ENCODE measurements around the gene FAM120C. TPM values are rescaled to one million over a fixed set of nuclear protein-coding genes. Genes with fewer than 3 reads are reported as not detected.

The FAM120C gene
- total and polyA plus RNA-seq, 2 of the 4 experiments (the other 2 are of a cell fraction), result 3.4 to 3.6 TPM

- POLR2A ChIA-PET (ENCODE audit: unreplicated experiment), result no interaction called here
Measured at GRCh38 chrX:54184474-54184873, 1.4 kb upstream of the FAM120C start.

More at GRCh38 chrX:54184474-54184873, 1.4 kb upstream of the FAM120C start:
- Histone ChIP-seq H3K4me3 (ENCODE audit: insufficient read depth, low read depth, low read length) (no peak overlapping the region), H3K36me3 (ENCODE audit: control insufficient read depth, insufficient read depth, low read length) (no peaks in the 10 kb centered on the region), H3K79me1 (ENCODE audit: low read depth in 1 of 2, low read length in 2 of 2) (peaks cover 0 to 17% of the 10 kb centered on the region in 2 experiments; a peak in 2 of 4 replicates), H2AK9ac (replicated peaks; ENCODE audit: low read depth, low read length, poor library complexity) (no peak overlapping the region), H3K56ac (ENCODE audit: extremely low read depth, insufficient read depth, low read length) (no peak overlapping the region), H3K23ac (ENCODE audit: low read depth, low read length) (no peak overlapping the region), H3K9ac (ENCODE audit: low read depth, low read length) (no peak overlapping the region), H3K4me2 (ENCODE audit: low read depth, low read length) (no peak overlapping the region), H4K8ac (ENCODE audit: low read depth in 2 of 2, low read length in 2 of 2) (no peak overlapping the region), H2BK20ac (ENCODE audit: low read depth, low read length) (no peak overlapping the region), H3K27me3 (ENCODE audit: control insufficient read depth, insufficient read depth, low read length) (no peaks in the 10 kb centered on the region), H4K20me1 (ENCODE audit: insufficient read depth, low read length) (no peaks in the 10 kb centered on the region; the same call in 1 of the 2 replicates), H3K14ac (replicated peaks; ENCODE audit: low read depth, low read length) (no peak overlapping the region), H3K4ac (ENCODE audit: low read depth, low read length) (no peak overlapping the region), H4K5ac (ENCODE audit: low read depth, low read length) (no peak overlapping the region), H3K27ac (ENCODE audit: insufficient read depth, low read length) (no peak overlapping the region), H4K91ac (ENCODE audit: insufficient read depth, low read depth, low read length) (no peak overlapping the region), H3K9me3 (ENCODE audit: control insufficient read depth, insufficient read depth, low read length) (no peaks in the 10 kb centered on the region), H2AFZ (replicated peaks; ENCODE audit: low read length, poor library complexity) (no peak overlapping the region), H2BK120ac (ENCODE audit: low read depth, low read length) (no peak overlapping the region), H2BK5ac (ENCODE audit: low read depth, low read length, poor library complexity, severe bottlenecking) (no peak overlapping the region), H3K18ac (ENCODE audit: low read depth, low read length) (no peak overlapping the region), H3K9me1 (ENCODE audit: insufficient read depth, low read length) (peaks cover 2% of the 10 kb centered on the region; the same call in 1 of the 2 replicates), H3K4me1 (ENCODE audit: control insufficient read depth, insufficient read depth, low read length) (no peaks in the 10 kb centered on the region), H2AK5ac (ENCODE audit: low read depth, low read length) (no peak overlapping the region), H2BK15ac (ENCODE audit: low read depth, low read length) (no peak overlapping the region)
- dilution Hi-C loops (cut with HindIII; ENCODE audit: low sequenced_read_pairs, unreplicated experiment) (no loop called here), in situ Hi-C loops (cut with MboI; ENCODE audit: low sequenced_read_pairs) (no loop called here), intact Hi-C loops (cut with micrococcal nuclease) (loop anchor here (5.0 to 10.0 kb wide), 2 partner anchors 142 to 500 kb away; partner anchors contain the start of genes HUWE1 and PHF8)
- DNase-seq, result no peak
- no TSS peak for BruUV-seq (replicated peaks)
- TF ChIP-seq MXI1 (IDR thresholded peaks at IDR 0.05; ENCODE audit: borderline replicate concordance, low read depth, low read length) (no peak), SMC3 (IDR thresholded peaks at IDR 0.05; ENCODE audit: low read depth, low read length) (no peak)
- TF ChIP-seq, protein P1, sequence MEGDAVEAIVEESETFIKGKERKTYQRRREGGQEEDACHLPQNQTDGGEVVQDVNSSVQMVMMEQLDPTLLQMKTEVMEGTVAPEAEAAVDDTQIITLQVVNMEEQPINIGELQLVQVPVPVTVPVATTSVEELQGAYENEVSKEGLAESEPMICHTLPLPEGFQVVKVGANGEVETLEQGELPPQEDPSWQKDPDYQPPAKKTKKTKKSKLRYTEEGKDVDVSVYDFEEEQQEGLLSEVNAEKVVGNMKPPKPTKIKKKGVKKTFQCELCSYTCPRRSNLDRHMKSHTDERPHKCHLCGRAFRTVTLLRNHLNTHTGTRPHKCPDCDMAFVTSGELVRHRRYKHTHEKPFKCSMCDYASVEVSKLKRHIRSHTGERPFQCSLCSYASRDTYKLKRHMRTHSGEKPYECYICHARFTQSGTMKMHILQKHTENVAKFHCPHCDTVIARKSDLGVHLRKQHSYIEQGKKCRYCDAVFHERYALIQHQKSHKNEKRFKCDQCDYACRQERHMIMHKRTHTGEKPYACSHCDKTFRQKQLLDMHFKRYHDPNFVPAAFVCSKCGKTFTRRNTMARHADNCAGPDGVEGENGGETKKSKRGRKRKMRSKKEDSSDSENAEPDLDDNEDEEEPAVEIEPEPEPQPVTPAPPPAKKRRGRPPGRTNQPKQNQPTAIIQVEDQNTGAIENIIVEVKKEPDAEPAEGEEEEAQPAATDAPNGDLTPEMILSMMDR (conservative IDR thresholded peaks at IDR 0.05; ENCODE audit: low read depth, low read length), result no peak
- CTCF ChIA-PET, result no interaction called here
- ATAC-seq (ENCODE audit: low read depth), result no peak
- WGBS, 2 experiments (ENCODE audit: extremely low coverage in 2 of 2, insufficient read length in 1 of 2), result 71% methylated on average over 1 of the region's 2 CpGs; no CpG with 5 or more reads in 1 of the 2 experiments

Measured in IMR-90 (cell line).